Dermis blood vessel endothelial cell (primary cell): ENCODE data around the gene CFL1. TPM values are rescaled to one million over a fixed set of nuclear protein-coding genes. Genes with fewer than 3 reads are reported as not detected.

Source experiments
- DNase-seq: peaks from one replicate; pipeline ENCODE4 v3.0.0; 2010
- total RNA-seq: library from RNA; depleted of rRNA; stranded (reverse); fragments of >200 nt; gene quantifications from 2 replicates; pipeline ENCODE4 v1.2.3, GENCODE V29; 2014

The CFL1 gene
- total RNA-seq, 1 donor from 2014 or later, result 1,118 TPM

GRCh38 chr11:65869643-65870306 is 11.8 kb upstream of the CFL1 start:
- DNase-seq, result no peak

- no peak for DNase-seq
These were observed 10.9 kb upstream of the CFL1 start for GRCh38 chr11:65868907-65869306.

DNA sequence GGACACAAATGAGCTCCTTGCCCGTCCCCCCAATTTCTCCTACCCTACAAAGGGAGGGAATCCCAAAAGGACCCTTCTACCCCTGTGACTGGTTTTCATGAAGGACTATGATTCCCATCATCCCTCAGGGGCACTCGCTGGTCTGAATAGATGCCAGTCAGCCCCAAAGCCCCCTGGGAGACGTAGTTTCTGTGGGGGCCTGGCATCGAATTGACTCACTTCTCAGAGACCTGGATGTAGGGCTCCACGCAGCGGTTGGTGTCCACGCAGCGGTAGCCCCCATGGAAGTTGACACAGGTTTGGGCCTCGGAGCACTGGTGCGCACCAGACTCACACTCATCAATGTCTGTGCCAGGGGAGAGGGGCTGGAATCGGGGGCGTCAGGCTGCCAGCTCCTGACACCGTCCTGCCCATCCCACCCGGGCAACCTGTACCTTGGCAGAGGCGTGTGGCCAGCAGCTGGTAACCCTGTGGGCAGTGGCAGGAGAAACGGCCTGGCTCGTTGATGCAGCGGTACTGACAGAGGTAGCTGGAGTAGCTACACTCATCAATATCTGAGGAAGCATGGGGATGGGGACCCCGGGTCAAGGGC is 10.2 kb upstream of the CFL1 start:
- DNase-seq, result no peak

- no peak for DNase-seq
These were observed 9.5 kb upstream of the CFL1 start for GRCh38 chr11:65867284-65868071.

DNA sequence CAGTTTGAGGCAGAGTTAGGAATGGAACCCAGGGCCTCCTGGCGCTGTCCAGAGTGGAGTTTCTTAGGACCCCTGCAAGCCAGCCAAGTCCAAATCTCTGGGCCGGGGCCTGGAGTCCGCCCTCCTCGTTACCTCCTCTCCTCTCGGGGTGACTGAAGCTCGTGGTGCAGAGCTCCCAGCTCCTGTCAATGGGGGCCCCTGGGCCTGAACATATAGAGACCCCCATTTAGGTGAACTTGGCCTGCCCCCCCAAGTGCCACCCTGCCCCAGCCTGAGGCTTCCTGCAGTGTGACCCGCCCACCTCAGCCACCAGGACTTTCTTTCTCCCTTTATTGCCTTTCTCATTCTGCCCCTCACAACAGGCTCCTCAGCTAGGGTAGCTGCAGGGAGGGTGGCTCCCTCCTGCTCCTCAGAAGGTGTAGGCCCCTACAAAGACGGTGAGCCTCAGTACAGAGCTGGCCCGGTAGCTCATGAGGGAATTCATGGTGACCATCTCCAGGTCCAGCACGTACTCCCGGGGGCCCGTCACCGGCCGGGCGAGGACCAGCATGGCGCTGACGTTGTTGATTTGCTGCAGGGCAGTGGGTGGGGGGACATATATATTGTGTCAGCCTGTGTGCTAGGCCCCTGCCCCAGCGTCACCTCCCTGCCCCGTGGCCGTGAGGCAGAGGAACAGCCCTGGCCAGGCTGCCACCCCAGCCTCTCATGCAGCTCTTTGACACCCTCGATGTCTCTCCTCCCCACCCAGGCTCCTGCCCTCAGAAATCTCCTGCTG is 8.7 kb upstream of the CFL1 start:
- DNase-seq, result no peak

GRCh38 chr11:65865550-65866172 is 7.7 kb upstream of the CFL1 start:
- DNase-seq, result no peak

- no peak for DNase-seq
These were observed 6.9 kb upstream of the CFL1 start for GRCh38 chr11:65864706-65865471.

GRCh38 chr11:65863889-65864705 is 6.1 kb upstream of the CFL1 start:
- DNase-seq, result no peak

GRCh38 chr11:65862941-65863888 is 5.2 kb upstream of the CFL1 start:
- no peak for DNase-seq

DNA sequence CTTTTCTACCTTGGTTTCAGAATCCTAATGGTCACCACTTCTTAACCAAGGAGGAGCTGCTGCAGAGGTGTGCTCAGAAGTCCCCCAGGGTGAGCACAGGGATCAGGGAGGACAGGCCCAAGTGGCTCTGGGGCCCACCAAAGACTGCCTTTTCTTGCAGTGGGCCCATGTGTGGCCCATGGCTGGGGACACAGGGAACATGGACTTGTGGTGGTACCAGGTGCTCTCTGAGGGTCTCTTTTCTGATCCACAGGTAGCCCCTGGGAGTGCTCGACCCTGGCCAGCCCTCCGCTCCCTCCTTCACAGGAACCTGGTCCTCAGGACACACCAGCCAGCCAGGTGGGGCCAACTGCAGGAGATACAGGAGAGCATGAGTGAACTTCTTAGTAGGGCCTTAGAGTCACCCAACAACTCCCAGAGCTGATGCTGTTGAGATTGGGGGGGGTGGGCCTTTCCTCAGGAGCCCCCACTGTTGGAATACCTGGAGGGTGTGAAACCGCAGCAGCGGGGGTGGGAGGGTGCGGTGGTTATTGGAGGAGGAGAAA is 4.3 kb upstream of the CFL1 start:
- no peak for DNase-seq

- DNase-seq, result no peak
These were observed 3.7 kb upstream of the CFL1 start for GRCh38 chr11:65861533-65862183.

GRCh38 chr11:65861165-65861505 is 3.2 kb upstream of the CFL1 start:
- peak; percentile 36 for DNase-seq

GRCh38 chr11:65860278-65861164 is 2.5 kb upstream of the CFL1 start, which contains the start of gene MUS81:
TSS of gene MUS81 (plus strand) at chr11:65860433. CDS start at chr11:65860754, 321 bp downstream.
- peak; percentile 99 for DNase-seq

- no peak for DNase-seq
These were observed 1.9 kb upstream of the CFL1 start for GRCh38 chr11:65859812-65860277.

DNA sequence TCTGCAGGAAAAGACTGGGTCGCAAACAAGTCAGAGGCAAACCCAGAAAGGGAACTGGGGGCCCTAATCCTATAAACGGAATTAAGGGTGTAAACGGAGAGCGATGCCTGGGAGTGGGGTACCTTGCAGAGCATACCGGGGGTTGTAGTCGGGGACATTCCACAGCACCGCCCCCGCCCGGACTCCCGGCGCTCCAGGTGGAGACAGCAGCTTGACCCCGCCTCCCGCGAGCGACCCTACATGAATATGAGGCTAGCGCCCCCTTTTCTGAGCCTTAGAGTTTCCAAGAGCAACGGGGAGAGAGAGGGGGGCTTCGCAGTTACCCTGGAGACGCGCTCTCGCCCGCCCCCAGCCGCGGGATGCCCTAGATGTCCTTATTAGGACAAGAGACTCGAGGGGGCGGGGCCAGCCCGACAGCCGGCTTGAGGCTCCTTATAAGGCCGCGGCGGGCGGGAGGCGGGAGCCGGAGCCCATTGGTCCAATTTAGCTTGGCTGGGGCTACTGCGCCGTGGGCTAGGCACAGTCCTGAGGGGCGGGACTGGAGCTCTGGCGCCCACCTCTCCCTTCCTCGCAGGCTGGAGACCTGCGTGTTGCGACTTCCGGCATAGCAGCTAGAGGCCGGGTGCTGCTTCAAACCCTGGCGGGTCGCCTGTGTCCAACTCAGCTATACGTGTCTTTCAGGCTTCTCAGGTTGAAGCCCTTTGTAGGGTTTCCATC is 1.3 kb upstream of the CFL1 start:
- peak; percentile 99 for DNase-seq

DNA sequence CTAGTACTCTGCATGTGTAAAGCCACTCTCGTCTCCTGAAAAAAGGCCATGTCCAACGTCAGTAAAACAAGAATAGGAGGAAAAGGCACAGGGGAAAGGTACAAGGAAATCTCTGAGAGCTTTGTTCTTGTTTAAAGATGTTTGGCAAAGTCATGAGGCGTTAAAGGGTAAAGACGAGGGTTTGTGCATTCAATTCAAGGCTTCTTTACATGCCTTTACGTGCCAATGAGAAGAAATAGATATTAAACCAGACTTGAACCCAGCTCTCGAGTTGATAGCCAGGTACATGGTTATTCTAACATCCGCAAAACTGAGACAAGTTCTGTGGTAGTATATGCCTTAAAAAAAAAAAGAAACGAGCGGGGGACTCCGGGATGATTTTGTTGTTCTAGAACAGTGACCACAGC is 704 bp upstream of the CFL1 start:
- no peak for DNase-seq

GRCh38 chr11:65857500-65857852 is 504 bp downstream of the CFL1 start:
- no peak for DNase-seq
